DMS153 (cell line): ENCODE data around the gene NRP1.
"Not testable (repeated sequence)": the region's sequence is repeated elsewhere in the genome, so short reads cannot be mapped to it uniquely, and the experiment has no call there.

Source experiments
- DNase-seq: peaks from one replicate; lab custom pipeline; 2025; lab: John Stamatoyannopoulos, UW

The NRP1 gene

DNA sequence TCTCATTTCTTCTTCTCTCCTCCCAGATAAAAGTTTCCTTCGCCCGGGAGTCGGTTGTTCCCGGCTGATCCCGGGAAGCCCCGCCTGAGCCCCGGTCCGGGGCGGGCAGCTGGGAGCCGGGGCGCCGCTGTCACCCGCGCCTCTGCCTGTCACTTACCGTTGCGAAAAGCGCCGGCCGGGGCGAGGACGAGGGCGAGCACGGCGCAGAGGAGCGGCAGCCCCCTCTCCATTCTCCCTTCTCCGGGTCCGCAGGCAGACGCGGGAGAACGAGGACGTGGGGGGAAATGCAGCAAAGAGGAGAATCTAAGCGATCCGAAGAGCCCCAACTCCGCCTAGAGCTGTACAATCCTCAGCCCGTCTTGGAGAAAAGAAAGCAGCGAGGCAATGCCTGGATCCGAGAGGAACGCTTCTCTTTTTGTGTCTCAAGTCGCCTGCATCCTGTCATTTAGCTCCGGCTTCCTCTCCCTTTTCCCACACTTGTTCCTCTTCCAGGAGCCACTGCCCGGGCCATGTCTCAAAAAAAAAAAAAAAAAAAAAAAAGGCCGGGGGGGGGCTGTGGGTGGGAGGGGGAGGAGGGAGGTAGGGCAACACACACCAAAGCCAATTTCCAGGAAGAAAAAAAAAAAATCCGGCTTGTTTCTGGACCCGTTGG, at the start of gene NRP1:
TSS of gene NRP1 (minus strand) at position 515 of the 652 bp plus-strand sequence. CDS start at position 230, 285 bp downstream.
- DNase-seq: no peak

DNA sequence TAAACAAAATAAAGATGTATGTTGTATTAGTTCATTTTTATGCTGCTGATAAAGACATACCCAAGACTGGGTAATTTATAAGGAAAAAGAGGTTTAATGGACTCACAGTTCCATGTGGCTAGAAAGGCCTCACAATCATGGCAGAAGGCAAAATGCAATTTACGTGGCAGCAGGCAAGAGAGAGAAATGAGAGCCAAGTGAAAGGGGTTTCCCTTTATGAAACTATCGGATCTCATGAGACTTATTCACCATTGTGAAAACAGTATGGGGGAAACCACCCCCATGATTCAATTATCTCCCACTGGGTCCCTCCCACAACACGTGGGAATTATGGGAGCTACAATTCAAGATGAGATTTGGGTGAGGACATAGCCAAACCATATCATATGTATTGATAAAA, 49.7 kb upstream of the NRP1 start:
- not testable (repeated sequence) for DNase-seq

DNA sequence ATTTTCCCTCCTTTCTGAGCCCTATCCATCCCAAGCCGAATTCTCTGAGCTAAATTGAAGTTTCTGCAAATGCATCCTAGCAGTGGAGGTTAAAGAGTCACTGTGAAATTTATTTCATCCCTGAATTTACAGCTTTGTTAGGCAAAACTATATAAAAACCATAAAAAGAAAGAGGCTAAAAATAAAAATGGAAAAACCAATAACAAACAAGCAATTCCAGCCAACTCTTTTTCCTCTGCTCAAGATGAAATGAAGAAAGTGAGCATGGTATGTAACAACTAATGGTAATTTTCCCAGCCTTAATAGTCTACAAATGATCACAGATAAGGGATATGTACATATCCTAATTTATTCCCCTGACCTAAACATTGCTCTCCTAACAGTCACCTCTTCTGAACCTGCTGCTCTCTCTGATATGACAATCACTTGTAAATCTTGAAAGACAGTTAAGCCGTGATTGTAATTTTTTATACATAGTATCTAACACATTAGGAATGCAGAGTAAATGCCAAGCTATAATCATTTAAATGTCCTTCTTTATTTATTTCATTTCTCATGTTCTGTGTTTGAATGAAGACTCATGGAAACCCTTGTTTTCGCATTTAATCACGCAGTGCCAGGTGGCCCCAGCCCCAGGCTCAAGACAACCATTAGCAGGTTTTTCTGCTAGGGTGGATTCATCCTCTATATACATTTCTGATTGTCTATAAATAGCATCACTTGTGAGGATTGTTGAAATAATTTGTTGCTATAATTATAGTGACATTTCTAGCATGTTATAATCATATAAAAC, 48.6 kb upstream of the NRP1 start:
- DNase-seq: no peak

DNA sequence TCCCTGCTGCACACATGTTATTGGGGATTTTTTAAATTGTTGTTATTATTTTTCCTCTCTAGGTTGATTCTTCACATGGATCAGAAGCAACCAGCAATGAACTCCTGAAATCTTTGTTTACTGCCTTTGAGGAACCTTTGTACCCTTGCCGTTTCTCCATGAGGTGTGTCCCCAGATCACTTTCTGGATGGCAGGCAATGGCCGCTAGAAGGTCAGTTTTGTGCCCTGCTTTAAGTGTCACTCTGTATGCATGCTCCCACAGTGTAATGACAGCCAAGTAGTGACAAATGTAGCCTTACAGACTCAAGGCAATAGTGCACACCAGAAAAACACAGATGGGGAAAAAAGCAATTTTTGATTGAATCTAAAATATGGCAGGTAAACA, 47.7 kb upstream of the NRP1 start:
- no peak for DNase-seq

DNA sequence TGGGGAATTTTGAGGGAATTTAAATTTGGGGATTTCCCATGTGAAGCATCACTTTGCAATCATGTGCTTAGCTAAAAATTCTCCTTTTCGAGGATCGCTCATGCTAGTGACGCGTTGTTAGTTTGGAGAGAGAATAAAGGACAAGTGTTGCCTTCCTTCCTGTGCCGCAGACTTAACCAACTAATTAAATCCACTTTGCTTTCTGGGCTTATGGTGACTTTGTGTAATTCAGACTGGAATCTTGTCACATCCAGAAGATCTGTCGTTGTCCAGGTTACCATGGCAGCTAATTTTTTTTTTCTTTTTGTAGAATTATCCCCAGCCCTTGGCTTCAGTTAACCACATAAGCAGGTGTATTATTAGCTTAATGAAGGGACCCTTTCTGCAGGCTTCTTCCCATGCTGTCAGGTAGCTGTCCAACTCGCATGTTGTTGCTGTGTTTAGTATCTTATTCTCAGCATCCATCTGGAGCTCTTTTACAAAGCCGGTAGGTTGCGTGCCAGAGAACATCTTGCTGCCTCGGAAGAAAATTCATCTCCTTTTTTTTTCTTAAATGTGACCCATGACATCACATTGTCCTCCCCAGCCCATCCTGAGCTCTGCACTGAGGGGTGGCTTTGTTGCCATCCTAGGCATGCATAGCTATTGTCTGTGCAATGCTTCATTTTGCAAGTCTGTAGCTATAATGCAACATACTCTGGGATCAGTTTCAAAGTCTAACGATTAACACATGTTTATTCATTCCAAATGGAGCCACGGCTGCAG, 47.2 kb upstream of the NRP1 start:
- no peak for DNase-seq

DNA sequence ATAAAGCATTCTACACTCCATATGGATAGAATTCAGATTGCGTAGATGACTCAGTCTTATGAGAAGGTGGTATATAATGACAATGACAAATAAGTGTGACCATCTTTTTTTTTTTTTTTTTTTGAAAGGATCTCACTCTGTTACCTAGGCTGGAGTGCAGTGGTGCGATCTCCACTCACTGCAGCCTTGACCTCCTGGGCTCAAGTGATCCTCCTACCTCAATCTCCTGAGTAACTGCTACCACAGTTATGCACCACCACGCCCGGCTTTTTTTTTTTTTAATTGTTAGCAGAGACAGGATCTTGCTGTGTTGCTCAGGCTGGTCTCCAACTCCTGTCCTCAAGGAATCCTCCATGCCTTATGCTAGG, 43.2 kb upstream of the NRP1 start:
- no peak for DNase-seq

DNA sequence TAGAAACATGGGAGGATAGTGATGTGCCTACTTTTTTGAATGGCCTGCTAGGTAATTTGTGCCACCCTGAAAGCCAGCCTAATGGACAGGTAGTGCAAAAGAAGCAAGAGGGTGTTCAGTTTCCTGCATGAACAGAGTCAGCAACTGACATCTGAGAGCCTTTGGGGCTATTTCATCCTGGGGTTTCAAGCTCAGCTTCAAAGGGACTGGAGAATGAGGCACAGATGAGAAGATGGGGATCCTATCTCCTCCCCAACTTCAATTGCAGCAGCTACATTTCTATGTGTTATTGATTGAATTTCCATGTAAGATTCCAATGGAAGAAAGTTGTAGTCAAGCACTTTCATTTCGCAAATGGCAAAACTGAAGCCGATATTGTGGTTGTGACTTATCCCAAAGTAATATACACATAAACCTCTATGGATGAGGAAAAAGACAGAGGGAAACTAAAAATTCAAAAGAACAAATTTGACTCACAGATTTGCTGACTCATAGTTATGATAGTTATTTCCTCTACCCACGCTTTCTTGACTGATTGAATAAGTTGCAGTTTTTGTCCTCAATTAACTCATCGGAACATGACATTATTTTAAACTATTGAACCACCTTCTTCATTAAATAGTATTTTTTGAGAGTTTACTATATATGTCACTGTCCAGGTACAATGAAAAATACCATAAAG, 42.6 kb upstream of the NRP1 start:
- DNase-seq: no peak

DNA sequence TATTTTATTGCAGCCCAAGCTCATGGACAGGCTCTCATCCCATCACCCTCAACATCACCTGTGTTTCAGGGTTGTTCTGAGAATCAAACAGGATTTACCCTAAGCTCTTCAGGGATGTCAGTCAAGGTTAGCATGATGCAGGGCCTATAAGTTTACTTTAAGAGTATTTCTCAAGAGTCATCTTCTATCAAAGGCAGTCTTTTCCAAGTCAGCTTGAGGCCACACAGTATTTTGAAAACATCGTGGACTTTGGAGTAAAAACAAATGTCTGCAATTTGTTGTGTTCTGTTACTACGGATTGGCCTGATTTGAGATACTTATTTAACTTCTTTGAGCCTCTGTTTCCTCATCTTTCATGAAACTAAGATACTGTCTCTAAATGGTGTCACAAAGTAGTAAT, 42.0 kb upstream of the NRP1 start:
- DNase-seq: no peak

DNA sequence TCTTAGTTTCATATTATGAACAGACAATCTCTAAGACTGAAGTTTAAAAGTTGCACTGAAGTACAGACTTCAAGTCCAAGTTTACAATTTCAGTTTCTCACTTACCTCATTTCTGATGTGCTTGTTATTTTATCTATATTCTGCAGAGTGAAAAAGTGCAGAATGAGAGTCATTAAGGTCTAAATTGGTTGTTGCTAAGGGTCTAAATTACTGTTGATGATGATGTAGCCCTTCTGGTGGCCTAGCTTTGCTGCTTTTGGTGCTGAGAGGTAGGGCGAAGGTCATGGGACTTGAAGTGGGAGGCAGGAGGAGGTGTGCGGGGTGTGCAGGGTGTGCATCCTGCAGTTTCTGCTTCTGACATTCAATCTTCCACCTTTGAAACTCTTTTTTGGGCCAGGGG, 38.8 kb upstream of the NRP1 start:
- DNase-seq: no peak

DNA sequence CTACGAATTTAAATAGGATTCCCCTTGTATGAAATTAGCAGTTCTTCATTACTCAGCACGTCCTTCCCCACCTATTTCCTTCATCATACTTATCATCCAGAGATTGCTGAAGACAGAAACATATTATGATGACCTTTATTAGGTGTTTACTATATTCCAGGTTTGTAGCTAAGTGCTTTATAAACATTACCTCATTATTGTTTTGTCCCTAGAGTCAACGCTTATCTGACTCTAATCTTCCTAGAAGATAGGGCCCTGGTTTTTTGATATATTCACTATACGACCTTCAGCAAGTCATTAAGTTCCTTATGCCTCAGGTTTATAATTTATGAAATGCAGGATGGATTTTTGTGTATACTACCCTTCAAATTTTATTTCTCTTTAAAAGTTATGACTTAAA, 36.8 kb upstream of the NRP1 start:
- DNase-seq: no peak

DNA sequence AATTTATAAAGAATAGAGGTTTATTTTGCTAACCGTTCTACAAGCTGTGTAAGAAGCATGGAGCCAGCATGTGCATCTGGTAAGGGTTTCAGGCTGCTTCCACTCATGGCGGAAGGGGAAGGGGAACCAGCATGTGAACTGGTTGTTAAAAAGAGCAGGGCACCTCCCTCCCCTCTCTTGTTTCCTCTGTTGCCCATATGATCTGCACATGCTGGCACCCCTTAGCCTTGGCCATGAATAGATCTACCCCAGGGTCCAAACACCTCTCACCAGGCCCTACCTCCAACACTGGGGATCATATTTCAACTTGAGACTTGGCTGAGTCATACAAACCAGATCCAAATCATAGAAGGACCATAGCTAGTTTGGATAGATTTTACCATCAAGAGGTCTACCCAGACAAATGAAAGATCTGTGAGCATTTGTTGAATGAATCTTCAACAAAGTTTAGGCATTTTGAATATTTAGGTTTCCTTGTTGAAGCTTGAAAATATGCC, 36.0 kb upstream of the NRP1 start:
- no peak for DNase-seq

DNA sequence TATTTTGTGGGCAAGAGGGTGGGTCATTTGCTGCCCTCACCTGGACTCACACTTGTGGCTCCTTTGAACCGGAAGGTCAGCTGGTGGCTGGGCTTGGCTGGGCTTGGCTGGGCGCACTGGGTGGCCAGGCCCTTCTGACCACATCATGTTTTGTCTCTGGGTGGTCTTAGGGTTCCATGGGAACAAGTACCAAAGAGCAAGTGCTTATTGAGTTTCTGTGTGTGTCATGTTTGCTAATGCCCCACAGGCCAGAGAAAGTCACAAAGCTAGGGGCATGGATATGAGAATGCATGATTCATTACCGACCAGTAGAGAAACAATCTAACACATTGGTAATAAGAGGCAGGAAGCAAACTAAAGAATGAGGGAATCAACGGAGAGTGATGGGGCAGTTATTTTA, 33.6 kb upstream of the NRP1 start:
- no peak for DNase-seq

DNA sequence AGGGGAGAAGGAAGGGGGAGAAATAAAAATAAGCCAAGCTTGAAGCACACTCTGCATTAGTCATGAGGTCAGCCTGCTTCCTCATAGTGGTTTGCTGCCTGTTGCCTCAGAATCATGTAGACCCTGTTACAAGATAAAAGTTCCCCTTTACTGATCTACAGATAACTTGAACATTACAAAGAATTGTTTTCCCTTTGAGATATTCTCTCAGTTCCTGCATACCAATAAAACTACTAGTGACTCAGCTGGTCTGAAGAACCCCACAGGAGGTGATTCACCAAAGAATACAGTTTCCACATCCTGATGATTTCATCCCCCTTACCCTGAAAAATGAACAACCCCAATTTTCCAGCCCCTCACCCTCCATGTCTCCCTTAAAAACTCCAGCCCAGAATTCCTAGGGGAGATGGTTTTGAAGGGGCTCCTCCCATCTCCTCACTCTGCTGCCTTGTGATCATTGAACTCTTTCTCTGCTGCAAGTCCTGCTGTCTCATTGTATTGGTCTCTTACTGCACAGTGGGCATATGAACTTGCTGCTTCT, 31.5 kb upstream of the NRP1 start:
- DNase-seq: no peak

DNA sequence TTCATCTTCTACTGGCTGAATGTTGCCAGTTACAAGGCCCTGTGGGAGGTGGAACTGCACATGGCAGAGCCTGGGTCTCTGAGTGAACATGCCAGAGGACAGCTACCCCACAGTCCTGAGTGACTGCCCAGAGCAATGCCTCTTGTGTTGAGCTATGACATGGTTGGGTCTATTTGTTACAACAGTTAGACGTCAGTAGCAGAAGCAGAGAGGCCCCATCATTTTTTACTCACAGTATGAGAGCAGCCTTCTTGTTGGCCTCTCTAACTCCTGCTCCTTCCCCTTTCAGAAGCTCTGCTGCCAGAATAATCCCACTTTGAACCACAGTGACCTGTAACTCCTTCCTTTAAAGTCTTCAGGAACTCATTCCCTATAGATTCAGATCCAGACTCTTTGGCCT, 30.8 kb upstream of the NRP1 start:
- no peak for DNase-seq

DNA sequence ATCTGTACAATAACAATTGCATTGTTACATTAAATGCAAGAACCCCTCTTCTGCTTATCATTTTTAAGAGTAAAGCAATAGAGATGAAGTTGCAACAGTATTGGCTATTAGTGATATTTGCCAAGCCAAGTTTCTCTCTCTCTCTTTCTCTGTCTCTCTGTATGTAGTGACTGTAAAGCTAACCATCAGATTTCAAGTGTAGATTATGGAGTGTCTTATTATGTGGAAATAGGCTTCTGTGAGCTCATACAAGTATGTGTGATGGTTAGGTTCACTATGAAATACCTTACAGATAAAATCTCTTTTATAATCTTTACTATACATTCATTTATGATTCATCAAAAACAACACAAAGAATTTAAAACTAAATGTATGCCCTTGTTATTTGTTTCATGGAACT, 28.6 kb upstream of the NRP1 start:
- DNase-seq: no peak

DNA sequence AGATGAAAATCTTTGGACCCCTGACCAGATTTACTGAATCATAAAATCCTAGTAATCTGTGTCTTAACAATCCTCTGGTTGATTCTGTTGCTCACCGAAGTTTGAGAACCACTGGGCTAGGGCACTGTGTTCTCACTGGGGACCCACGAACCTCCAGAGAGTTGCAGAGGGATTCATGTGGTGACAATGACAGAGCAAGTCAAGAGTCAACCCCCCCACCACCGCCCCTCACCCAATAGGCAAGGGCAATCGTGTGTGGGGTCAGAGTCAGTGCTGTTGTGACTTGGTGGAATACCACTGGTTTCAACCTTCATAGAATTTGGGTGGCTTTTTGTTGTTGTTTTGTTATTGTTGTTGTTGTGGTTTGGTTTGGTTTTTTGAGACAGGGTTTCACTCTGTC, 23.5 kb upstream of the NRP1 start:
- DNase-seq: no peak

DNA sequence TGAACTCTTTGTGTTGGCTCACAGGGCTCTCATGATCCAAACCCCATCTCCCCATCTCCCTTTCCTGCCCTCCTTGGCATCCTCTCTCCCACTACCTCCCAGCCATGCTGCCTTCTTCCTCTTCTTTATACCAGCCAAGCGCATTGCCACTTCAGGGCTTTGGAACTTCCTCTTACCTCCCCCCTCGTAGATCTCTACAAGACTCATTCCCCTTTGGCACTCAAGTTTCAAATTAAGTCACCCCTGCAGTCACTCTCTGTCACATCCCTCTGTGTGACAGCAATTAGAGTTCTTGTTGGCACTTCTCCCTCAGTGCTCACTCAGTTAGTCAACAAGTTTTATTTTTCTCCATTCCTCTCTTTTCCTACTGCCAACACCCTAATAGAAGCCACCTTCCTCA, 20.8 kb upstream of the NRP1 start:
- no peak for DNase-seq

DNA sequence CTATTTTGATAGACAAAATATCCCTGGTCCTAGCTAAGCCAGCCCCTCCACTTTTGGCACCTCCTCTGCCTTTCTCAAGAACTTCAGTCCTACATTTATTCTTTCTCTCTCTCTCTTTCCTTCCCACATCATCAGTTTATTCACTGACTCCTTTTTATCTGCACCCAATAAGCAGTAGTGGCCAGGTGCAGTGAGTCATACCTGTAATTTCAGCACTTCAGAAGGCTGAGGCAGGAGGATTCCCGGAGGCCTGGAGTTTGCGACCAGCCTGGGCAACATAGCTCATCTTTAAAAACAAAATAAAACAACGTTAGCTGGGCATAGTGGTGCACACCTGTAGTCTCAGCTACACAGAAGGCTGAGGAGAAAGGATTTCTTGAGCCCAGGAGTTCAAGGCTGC, 19.4 kb upstream of the NRP1 start:
- DNase-seq: no peak

DNA sequence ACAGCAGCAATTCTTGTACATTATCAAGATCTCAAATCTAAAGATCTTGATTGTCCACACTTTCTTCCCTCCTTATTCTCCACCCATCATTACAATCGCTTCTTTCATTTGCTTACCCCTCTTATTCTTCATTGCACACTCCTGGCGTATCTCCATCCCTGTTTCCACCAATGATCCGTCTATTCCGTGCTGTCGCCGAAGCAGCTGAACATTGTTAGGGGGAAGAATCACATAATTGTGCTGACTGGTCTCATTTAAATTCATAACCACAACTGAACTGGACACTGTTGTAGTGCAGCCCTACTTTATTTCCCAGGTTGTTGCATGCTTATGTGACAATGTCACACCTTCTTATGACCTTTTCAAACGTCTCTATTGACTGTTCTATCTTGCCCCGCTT, 18.9 kb upstream of the NRP1 start:
- DNase-seq: no peak

DNA sequence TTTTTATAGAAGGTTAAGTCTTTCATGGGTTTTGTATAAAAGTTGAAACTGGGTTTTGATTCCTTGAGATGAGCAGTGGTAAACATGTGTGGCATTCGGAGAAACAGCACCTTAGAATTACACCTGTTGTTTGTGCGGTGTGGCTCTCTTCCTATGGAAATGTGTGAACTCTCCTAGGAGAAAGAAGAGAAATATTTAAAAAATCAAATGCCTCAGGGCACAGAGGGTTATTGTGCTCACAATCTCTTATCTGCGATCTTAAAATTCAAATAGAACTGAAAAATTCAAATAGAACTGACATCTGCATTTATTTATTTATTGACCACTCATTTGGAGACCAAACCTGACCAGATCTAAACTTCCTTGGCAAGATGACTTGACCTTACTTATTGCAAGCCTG, 18.1 kb upstream of the NRP1 start:
- DNase-seq: no peak

DNA sequence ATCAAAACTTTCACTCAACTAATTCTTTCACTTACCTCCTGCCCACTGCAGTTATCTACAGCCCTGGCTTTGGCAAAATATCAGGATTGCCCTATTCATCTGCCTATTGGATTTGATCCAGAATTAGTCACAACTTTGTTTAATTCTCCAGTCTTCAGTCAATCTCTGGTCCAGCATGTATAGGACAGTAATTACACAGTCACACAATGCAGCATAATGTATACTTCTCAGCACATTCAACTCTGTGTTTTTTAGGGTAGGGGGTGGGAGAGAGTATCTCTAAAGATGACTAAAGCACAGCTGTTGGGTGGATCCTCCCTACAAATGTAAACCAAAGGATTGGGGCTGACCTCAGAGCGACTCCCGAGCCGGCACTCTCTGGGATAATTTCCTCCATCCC, 17.7 kb upstream of the NRP1 start:
- no peak for DNase-seq

DNA sequence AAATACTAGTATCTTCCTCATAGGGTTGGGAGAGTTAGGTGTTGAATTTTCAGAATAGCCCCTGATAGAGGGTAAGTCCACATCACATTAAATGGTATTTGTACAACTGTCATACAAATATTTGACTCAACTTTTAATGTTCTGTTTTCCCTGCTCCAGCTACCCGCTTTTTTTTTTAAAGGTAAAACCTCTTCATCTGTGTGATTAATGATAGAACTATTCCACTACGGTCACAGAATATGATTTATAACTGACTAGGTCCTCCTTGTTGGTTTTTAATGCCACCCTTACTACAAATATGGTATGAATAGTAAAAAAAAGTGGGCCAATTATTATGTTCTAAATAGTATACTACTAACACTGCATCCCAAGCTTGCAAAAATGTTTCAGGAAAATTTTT, 15.6 kb upstream of the NRP1 start:
- DNase-seq: no peak
